Upper lobe of right lung (tissue), 1 donor: Measurements from ENCODE around the gene PIK3R4. TPM values are rescaled to one million over a fixed set of nuclear protein-coding genes. Genes with fewer than 3 reads are reported as not detected.

Source experiments
- ATAC-seq: fragments of 200-7000 bp; cut with Tn5 transposase; one replicate; pipeline ENCODE4 v1.9.1; 2020; ENCODE audit warnings: mild to moderate bottlenecking, moderate library complexity
- DNase-seq: peaks from one replicate; pipeline ENCODE4 v3.0.0-alpha.2; 2020
- H3K27ac ChIP-seq: fragments of 200-600 bp; one replicate; pipeline ENCODE4 v1.8.0; 2022
- H3K27me3 ChIP-seq: fragments of 200-600 bp; one replicate; pipeline ENCODE4 v1.8.0; 2022; ENCODE audit warnings: mild to moderate bottlenecking
- H3K36me3 ChIP-seq: fragments of 200-600 bp; one replicate; pipeline ENCODE4 v1.8.0; 2022
- H3K4me1 ChIP-seq: fragments of 200-600 bp; one replicate; pipeline ENCODE4 v1.8.0; 2022
- H3K4me3 ChIP-seq: fragments of 200-600 bp; one replicate; pipeline ENCODE4 v1.8.0; 2022; ENCODE audit warnings: mild to moderate bottlenecking
- H3K9me3 ChIP-seq: fragments of 200-600 bp; one replicate; pipeline ENCODE4 v1.8.0; 2022
- intact Hi-C: fragments of 100-400 bp; cut with DNase I; formaldehyde crosslinking; loops from one replicate; pipeline ENCODE4 v1.11.0; 2022
- total RNA-seq: library from RNA; stranded (reverse); fragmentation: NEBNext Ultra II Directional; extraction: Animal tissue kit (Norgen Biotek cat#: 25700); gene quantifications from one replicate; pipeline ENCODE4 v1.2.1, GENCODE V29; 2021
- TF ChIP-seq, protein P1 (sequence below): fragments of 200-600 bp; IDR thresholded peaks from one replicate; pipeline ENCODE4 v1.8.0; 2022; ENCODE audit warnings: antibody characterized with exemption
- donor health status: DM: no; HTN: yes; CAD: no; lungs with severe emphysema.

Gene PIK3R4
- total RNA-seq, 1 donor from 2014 or later: 32.2 TPM

DNA sequence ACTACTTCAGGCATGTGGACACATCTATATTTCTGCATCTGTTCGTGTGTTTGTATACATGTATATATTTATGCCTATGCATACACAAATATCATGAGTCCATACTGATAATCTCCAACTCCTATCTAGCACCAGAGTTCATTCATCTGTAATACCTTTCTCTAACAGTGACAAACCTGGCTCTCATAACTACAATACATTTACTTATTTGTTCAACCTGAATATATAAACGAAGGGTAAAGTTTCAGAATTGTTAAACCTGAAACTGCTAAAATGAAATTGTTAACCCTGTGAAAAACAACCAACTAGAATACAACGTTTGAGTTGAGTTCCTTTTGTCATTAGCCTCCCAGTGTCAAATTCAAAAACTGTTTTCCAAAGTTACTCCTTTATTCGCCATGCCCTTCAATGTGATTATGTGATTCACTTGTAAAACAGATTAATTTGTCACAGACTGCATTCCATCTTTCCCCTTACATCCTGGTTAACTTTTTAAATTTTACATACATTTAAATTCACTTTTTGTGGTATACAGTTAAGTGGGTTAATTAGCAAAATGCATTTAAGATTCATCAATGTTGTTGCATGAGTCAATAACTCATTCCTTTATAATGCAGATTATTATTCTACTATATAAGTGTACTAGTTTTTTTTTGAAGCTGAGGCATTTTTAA is 58.5 kb downstream of the PIK3R4 start:
- H3K36me3 ChIP-seq: peaks cover 39% of the 10 kb centered on the region
- no peak for ATAC-seq
- intact Hi-C loops: no loop called here

DNA sequence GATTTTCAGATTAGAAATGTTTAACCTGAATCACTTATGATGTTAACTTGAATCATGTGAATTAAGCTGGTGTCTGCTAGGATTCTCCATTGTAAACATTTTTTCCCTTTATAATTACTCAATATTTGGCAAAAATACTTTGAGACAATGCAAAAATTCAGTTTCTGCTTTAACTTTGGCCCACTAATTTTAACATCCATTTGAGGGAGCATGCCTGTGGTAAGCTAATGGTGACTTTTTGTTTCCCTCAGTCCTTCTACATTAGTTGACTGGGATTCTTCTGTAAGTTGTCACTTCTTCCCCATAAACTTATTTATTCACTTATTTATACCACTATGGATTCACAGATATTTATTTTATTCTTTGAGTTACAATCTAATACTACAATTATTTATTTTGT is 59.3 kb downstream of the PIK3R4 start:
- Histone ChIP-seq H3K4me3 (no peak overlapping the region), H3K27ac (no peak overlapping the region), H3K36me3 (peaks cover 47% of the 10 kb centered on the region), H3K27me3 (no peaks in the 10 kb centered on the region), H3K9me3 (no peaks in the 10 kb centered on the region), H3K4me1 (no peaks in the 10 kb centered on the region)
- DNase-seq (no peak), ATAC-seq (no peak)
- TF ChIP-seq, protein P1, sequence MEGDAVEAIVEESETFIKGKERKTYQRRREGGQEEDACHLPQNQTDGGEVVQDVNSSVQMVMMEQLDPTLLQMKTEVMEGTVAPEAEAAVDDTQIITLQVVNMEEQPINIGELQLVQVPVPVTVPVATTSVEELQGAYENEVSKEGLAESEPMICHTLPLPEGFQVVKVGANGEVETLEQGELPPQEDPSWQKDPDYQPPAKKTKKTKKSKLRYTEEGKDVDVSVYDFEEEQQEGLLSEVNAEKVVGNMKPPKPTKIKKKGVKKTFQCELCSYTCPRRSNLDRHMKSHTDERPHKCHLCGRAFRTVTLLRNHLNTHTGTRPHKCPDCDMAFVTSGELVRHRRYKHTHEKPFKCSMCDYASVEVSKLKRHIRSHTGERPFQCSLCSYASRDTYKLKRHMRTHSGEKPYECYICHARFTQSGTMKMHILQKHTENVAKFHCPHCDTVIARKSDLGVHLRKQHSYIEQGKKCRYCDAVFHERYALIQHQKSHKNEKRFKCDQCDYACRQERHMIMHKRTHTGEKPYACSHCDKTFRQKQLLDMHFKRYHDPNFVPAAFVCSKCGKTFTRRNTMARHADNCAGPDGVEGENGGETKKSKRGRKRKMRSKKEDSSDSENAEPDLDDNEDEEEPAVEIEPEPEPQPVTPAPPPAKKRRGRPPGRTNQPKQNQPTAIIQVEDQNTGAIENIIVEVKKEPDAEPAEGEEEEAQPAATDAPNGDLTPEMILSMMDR: no peak
- intact Hi-C loops: no loop called here

More for the DNA sequence above, 58.5 kb downstream of the PIK3R4 start:
- Histone ChIP-seq H3K27ac (no peak overlapping the region), H3K9me3 (no peaks in the 10 kb centered on the region), H3K4me3 (no peak overlapping the region), H3K27me3 (no peaks in the 10 kb centered on the region), H3K4me1 (no peaks in the 10 kb centered on the region)
- no peak for DNase-seq
- TF ChIP-seq, protein P1: no peak

DNA sequence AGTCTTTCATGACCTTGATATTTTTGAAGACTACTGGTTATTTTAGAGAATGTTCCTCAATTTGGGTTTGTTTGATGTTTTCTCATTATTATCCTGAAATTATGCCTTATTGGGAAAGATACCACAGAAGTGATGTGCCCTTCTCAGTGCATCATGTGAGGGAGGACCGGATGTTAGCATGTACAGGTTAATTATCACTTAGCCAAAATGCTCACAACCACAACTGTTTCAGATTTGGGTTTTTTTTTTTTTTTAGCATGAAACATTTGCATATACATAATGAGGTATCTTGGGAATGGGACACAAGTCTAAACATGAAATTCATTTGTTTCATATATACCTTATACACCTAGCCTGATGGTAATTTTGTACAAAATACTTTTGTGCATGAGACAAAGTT is 59.8 kb downstream of the PIK3R4 start:
- TF ChIP-seq, protein P1: no peak
- ATAC-seq: no peak
- intact Hi-C loops: no loop called here
- no peak overlapping the region for H3K4me3 ChIP-seq
- no peaks in the 10 kb centered on the region for H3K4me1 ChIP-seq
- no peak overlapping the region for H3K27ac ChIP-seq
- no peaks in the 10 kb centered on the region for H3K27me3 ChIP-seq
- DNase-seq: no peak
- H3K36me3 ChIP-seq: peaks cover 52% of the 10 kb centered on the region
- H3K9me3 ChIP-seq: no peaks in the 10 kb centered on the region

DNA sequence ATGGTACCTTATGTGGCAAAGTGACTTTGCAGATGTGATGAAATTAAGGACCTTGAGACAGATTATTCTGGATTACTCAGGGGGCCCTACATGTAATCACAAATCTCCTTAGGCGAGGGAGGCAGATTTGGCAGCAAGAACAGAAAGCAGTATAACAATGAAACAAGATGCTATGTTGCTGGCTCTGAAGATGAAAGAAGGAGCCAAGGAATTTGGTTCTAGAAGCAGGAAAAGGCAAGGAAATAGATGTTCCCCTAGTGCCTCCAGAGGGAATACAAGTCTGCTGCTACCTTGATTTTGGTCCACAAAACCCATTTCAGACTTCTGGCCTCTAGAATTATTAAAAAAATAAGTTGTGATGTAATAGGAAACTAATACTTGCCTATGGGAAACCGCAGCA is 64.5 kb downstream of the PIK3R4 start:
- H3K9me3 ChIP-seq: no peaks in the 10 kb centered on the region
- H3K36me3 ChIP-seq: peaks cover 82% of the 10 kb centered on the region
- TF ChIP-seq, protein P1: no peak
- H3K4me1 ChIP-seq: no peaks in the 10 kb centered on the region
- no peak overlapping the region for H3K27ac ChIP-seq
- DNase-seq: no peak
- no peaks in the 10 kb centered on the region for H3K27me3 ChIP-seq
- no peak for ATAC-seq
- intact Hi-C loops: no loop called here
- no peak overlapping the region for H3K4me3 ChIP-seq

DNA sequence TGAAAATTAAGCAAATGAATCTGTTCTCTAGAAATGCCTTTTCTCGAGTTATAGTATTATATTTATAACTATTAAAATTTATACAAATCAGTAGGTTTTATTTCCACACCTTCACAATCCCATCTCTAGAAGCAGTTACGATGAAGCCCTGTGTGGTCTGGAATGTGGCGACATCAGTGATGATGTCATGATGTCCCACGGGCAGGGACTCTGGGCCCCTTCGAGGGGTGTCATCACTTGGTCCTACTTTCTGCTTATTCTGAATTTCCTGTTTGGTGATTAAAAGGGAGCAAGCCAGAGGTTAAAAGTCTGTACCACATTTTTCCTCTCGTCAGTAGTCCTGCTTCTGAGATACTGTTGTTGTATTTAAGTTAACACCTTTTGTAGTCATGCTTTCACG is 67.4 kb downstream of the PIK3R4 start:
- DNase-seq (no peak), ATAC-seq (no peak)
- H3K36me3 ChIP-seq: peaks cover 92% of the 10 kb centered on the region
- no peak overlapping the region for H3K4me3 ChIP-seq
- no peak overlapping the region for H3K27ac ChIP-seq
- no peaks in the 10 kb centered on the region for H3K27me3 ChIP-seq
- intact Hi-C loops: no loop called here
- no peaks in the 10 kb centered on the region for H3K4me1 ChIP-seq
- TF ChIP-seq, protein P1: no peak
- no peaks in the 10 kb centered on the region for H3K9me3 ChIP-seq

DNA sequence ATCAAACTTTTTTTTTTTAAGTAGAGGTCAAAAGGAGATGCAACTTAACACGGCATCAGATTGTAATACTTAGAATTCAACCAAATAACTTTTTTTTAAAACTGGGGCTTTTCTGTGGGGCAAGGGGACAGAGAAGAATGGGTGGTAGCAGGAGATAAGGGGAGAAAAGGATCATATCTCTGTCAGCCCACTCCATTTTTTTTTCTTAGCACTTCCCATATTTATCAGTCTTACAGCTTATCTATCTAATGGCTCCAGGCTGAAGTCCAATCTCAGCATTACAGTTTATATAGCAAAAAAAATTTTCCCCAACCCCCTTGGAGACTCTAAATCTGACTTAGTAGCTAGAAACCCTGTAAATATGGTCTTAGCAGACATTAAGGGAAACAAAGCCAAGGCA is 69.3 kb downstream of the PIK3R4 start:
- TF ChIP-seq, protein P1: no peak
- peaks cover 74% of the 10 kb centered on the region for H3K36me3 ChIP-seq
- no peak overlapping the region for H3K27ac ChIP-seq
- intact Hi-C loops: no loop called here
- H3K27me3 ChIP-seq: no peaks in the 10 kb centered on the region
- DNase-seq: no peak
- no peak overlapping the region for H3K4me3 ChIP-seq
- ATAC-seq: no peak
- H3K9me3 ChIP-seq: no peaks in the 10 kb centered on the region
- no peaks in the 10 kb centered on the region for H3K4me1 ChIP-seq
